Stimulated activated CD4-positive, alpha-beta T cell treated with anti-CD3 and anti-CD28 coated beads, Interleukin-12 subunit alpha, Interleukin-12 subunit beta, amount 100 ng/mL, for 4 hours (primary cell): Measurements from ENCODE around the gene PCA3.
"Not testable (repeated sequence)": the region's sequence is repeated elsewhere in the genome, so short reads cannot be mapped to it uniquely, and the experiment has no call there.

Source experiments
- DNase-seq: peaks from one replicate; pipeline ENCODE4 v3.0.0-alpha.2; 2020

Gene PCA3

DNA sequence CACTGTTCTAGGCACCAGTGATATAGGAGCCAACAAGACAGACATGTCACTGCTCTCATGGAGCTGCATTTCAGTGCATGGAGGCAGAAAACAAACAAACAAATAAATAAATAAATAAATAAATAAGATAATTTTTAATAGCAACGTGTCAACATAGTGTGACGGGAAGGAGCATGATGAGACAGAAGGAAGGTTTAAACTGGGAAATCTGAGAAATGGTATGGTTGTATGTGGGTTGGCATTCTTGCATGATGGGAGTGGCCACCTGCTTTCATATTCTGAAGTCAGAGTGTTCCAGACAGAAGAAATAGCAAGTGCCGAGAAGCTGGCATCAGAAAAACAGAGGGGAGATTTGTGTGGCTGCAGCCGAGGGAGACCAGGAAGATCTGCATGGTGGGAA is at the start of gene PCA3:
Gene PCA3, plus strand, starts transcription at position 301 of the 400 bp plus-strand sequence.
- DNase-seq, result no peak

DNA sequence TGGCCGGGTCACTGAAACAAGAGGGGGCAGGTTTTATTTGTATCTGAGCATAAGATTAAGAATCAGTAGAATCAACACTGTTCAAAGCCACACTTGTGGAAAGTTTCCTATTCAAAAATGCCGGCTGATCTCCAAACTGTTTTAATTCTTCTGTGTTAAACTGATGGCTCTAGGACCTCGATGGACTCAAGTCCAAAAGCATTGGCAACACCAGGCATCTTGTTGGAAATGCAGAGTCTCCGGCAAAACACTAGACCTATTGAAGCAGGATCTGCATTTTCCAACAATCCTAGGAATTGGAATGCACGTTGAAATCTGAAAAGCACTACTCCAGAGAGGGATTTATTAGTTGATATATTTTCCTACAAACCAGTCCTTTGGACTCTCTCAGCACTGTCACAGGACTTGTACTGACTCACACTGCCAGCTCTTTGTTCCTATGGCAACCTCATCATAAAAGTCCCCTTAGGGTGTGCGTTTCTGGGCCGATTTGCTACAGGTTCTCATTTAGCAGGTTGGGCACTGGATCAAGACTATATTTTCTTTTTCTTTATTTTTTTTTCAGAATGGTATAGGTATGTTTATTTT is 48.1 kb upstream of the PCA3 start:
- DNase-seq, result no peak

DNA sequence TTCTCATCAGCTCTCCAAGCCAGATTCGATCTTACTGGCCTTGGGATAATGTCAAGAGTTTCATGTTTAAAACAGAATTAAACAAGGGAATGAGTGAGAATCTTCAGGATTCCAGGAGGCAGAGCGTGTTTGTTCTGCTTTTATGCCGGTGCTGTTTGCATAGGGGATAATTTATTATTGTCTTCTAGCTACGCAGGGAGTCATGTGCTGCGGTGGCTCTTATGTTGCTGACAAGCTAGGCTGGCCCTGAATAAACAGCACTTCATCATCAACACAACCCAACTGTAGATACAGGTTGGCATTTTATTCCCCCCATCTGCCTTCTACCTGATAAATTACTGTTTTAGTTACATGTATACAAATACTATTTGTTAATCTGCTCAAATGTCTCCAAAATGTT is 47.1 kb upstream of the PCA3 start:
- DNase-seq, result no peak

DNA sequence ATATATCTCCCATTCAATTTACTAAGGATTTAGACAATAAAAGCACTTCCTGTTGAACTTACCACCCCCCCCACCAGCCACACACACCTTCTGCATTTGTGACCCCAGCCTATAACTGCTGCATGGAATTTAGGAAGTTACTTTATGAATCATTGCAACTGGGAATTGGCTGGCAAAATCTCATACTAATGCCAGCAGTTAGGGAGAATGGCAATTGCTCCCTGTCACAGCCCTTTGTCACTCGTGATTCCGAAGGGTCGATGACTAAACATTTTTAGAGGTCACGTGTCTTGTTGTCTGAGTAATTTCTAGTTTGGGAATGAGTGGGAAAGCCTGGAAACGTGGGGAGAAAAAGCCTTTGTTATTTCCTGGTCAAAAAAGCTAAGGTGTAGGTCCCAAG is 46.6 kb upstream of the PCA3 start:
- DNase-seq, result no peak

DNA sequence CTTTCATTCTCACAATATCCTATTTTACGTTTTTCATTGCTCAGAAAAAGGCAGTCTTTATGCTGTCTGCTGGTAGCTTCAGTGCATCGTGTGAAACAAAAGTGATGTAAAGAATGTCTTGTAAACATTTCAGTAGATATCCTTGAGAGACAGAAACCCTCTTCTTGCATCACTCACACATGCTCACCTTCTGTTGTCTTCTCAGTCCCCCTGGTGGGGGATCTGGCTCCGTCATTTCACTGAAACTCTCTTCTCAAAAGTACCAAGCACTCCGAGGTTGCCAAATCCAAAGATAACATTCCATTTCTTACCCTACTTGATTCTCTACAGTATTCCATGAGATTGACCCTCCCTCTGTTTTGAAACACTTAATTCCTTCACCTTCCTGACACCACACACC is 46.1 kb upstream of the PCA3 start:
- no peak for DNase-seq

DNA sequence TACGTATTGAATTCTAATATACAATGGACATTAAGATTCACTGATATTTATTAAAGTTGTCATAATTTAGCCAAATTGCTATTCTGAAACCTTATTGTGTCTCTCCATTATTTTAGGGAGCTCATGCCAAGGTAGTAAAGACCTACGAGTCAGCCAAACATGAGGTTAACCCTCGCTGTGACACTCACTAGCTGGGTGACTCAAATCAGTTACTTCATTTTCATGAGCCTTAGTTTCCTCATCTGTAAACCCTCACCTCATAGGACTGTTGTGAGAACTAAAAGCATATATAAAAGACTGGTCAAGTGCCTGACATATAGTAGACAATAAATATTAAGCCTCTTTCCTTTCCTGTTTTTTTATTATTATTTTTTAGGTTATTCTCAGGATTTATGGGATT is 44.0 kb upstream of the PCA3 start:
- DNase-seq, result no peak

DNA sequence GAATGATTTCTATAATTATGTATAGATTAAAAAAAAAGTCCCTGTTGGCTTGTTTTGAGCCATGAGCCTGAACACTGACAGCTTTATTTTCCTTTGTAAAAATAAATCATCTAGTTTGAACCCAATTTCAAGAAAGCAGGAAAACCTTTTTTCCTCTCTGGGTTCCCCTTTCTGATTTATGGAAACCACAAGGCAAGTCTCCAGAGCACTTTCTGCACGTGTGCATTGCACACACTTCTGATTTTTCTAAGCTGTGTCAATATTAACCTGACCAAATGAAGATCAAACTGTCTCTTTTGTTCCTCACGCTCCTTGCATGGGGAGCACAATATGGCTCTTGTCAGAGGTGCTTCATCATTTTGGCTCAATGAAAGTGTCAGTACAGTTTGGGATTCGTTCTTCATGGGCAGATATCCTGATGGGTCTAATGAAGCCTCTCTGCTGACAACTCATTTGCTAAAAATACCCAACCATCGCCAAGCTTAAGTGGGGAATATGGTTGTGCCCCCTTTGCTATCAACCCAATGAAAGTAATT is 39.2 kb upstream of the PCA3 start:
- DNase-seq, result no peak

DNA sequence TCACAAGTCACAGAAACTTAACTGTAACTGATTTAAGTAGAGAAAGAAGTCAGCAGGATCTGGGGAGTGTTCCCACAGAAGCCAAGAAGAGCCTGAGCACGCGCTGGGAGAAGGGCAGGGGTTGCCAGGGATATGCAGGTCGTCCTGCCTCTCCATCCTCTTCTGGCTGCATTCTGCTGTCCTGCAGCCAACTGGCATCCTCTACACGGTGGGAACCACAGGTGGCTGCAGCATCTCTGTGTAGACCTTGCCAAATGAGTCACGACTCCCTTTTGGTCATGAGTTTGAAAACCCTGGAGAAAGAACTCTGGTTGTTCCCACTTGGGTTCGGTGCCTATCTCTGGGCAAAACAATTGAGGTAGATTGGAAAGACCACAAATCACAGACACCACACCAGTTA is 38.4 kb upstream of the PCA3 start:
- no peak for DNase-seq

DNA sequence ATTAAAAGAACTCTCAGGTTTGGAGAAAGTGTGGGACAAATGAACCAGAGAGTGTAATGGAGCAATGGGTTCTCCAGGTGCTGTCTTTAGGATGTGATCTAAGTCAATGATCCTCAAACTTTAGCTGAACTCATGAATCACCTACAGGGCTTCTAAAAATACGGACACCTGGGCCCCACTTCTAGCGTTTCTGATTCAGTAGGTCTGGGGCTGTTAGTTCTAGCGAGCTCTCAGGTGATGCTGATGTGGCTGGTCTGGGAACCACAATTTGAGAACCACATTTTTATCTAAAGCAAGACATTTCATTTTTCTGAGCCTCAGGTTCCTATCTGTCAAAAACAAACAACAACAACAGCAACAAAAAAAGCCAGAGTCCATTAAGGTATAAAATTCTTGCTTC is 35.1 kb upstream of the PCA3 start:
- DNase-seq, result no peak

DNA sequence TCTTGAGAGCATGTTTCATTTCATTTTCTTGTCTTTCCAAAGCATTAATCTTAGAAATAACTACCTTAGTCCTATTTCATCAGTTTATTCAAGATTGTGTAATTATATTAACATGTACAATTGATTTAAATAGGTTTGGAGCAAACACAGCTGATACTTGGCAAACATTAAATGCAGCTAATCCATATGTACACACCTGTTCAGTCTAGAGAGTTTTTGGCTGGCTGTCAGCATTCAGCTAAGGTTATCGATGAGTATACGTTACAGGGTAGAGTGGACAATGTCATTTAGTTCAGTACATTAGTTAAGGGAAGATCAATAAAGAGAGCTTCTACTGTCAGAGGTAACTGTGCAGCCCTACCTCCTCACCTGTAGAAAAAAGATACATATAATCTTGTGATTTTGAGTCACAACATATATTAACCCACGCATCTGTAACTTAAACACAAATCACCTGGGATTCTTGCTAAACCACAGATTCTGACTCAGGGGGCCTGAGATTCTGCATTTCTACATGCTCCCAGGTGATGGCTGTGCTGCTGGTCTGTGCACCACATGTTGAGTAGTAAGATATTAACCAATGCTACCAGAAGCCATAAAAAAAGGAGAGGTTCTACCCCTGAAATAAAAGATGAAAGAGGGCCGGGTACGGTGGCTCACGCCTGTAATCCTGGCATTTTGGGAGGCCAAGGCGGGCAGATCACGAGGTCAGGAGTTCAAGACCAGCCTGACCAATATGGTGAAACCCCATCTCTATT is 34.1 kb upstream of the PCA3 start:
- DNase-seq, result no peak

DNA sequence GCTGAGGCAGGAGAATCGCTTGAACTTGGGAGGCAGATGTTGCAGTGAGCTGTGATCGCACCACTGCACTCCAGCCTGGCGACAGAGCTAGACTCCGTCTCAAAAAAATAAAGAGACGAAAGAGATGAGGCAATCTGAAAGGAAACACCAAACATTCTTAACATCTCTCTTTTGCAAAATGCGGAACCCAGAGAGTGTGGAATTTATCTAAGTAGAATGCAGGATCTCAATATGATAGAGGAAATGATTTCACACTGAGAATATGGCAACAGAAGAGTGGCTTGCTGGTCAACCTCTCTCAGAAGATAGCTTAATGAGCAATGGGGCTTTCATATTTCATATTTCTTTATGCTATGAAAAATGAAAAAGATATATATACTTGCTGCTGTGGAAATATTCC is 33.4 kb upstream of the PCA3 start:
- no peak for DNase-seq

DNA sequence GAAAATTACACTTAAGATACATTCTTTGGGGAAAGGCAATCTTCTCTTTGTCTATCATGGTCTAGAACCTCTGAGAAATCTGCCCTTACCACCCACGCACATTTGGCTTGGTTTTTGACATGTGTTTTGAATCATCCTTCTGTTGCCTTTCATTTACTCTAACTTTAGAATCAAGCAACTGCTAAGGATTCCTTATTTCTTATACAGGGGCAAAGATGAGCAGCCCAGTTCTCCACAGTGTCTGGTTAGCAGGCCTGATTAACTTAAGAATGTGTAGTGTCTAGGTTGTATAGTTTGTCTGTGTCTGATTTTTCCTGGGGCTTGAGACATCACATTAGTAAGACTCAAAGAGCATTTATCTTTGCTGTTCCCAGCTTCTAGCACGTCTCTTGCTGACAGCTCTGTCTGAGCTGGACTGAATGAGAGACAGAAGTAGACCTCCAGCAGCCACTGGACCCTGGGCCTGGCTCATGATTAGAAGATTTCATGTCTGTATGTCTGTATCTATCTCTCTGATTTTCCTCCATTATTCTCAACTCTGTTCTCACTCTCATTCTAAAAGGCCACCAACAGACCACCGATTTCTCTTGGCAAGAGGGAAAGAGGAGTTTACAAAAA is 31.8 kb upstream of the PCA3 start:
- DNase-seq, result no peak

DNA sequence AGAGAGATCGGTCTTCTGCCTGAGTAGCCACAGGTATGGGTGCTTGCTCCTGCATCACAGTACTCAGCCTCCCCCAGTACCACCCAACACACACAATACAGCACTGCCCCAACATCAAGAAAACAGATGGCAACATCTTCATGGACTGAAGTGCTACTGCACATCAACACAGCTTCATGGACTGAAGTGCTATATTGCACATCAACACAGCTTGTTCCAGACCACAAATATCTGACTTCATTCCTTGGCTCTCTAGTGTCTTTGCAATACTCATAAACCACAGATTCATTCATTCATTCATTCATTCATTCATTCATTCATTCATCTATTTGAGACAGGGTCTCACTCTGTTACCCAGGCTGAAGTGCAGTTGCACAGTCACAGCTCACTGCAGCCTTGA is 31.1 kb upstream of the PCA3 start:
- DNase-seq, result no peak

DNA sequence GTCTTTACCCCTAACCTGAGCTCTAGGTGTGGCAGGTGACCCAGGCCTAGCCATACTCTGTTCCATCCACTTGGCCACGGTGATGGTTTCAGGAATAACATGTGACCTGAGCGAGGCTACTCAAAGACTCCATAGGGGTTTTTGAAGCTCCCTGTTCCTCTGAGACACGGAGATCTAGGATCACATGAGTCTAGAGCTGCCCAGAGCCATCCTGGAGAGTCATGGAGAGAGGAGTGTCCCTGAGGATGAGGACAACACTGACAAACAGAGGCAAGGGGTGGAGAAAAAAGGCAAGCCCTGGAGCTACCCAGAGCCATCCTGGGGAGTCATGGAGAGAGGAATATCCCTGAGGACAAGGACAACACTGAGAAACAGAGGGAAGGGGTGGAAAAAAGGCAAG is 29.5 kb upstream of the PCA3 start:
- DNase-seq, result no peak

DNA sequence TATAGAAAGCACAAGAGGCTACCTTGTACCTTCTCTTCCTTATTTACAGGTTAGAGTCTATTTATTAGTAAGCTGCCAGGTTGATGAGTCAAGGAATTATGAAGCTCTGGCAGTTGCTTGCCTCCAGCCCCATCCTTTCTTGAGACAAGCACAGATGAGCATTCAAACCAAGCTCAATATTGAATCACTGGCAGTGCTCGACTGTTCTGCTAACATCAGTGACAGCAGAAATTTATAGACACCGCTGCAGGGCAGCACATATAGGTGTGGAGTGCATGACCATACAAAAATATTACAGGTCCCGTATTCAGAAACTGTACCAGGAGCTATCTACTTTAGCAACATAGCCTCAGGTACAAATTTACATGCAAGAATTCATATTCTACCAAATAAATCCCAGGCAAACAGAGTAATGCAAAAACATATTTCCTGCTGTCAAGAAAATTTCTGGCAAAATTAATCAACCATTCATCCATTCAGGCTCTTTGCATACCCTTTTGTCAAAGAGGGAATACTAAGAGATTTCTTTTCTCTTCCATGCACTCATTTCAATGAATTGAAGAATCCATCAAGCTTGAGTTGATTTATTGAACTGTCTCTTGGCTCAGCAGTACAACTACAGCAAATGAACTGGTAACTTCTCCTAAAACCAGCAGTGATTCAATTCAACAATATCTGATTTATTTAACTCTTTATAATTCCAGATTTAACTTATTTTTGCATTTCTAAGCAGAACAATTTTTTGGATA is 26.9 kb upstream of the PCA3 start:
- no peak for DNase-seq

DNA sequence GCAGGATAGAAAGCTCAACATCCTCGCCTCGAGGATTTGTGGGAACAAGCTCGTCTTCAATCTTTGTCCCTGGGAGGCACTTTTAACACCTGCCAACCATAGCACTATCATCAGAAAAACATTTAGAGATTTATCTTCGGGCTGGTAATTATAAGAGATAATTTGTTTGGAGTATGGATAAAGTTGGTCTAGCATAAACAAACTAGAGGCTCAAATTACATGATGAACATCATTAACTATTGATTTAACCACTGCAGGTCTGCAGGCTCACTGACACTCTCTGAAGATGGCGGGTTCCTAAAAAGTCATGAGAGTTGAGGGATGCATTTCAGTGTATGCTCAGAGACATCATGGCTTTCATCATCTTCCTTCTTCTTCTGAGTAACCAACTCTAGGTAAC is 25.8 kb upstream of the PCA3 start:
- no peak for DNase-seq

DNA sequence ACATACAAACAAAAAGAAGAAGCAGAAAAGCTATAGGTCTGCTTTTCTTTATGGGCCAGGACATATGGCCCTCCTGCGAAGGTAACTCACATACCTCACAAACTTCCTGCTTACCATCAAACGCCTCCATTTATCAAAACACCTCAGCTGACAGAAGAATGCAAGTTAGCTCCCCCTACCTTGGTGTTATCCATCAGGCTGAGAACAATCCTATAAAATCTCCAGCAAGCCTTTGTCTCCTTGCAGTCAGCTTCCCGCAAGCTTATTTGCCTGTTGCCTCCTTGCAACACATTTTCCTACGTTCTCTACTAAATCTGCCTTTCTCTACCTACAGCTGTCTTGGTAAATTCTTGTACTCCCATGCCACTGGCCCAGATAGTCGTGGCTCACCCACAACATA is 22.7 kb upstream of the PCA3 start:
- no peak for DNase-seq

DNA sequence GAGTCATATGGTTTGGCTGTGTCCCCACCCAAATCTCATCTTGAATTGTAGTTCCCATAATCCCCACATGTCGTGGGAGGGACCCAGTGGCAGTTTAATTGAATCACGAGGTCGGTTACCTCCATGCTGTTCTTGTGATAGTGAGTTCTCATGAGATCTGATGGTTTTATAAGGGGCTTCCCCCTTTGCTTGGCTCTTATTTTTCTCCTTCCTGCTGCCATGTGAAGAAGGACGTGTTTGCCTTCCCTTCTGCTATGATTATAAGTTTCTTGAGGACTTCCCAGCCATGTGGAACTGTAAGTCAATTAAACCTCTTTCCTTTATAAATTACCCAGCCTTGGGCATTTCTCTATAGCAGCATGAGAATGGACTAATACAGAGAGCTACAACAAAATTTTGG is 21.3 kb upstream of the PCA3 start:
- not testable (repeated sequence) for DNase-seq

DNA sequence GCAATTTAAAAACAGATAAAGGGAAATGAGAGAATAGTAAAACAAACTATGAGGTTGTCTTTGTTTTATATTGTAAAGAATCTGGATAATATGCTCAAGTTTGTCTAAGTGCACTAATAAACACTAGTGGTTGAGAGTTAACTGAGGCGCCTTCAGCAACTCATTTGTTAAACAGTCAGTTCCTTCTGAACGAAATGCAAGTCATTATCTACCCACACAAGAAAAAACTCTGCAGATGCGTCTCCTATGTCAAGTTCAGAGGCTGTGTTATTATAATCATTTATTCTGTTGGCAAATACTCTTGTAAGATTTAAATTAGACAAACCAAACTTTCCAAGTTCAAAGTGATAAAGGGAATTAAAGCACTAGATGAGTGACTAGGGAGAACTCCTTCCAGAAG is 20.3 kb upstream of the PCA3 start:
- no peak for DNase-seq

DNA sequence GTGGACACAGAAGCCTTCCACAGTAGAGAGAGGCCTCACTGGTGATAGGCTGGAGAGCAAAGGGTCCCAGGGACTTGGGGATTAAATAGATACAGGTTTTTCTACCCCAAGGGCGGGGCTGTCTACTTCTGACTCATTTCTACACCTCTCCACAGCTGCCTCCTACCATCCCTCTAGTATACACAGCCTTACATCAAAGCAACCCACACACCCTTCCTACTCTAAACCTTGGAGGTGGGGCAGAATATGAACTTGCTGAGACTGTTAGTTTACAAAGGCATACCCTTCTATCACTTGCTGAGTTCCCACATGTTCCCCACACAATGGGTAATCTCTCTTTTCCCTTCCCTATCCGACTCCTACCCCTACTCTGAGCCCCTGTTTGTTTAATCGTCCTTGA is 19.9 kb upstream of the PCA3 start:
- DNase-seq, result no peak

DNA sequence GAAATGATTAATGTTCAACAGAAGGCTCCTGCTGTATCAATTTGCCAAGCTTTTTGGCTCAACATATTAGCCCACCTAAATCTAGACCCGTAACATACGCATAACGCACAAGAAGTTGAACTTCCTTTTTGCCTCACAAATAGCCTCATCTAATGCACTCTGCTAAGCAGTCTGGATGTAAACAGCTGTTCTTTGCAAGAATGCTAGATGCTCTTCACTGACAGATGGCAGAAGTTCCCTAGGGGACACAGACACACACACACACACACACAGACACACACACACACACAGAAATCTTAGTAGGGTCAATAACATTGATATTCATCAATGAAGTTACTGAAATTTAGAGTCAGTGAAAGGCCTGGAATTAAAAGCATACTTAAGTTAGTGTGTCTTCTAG is 13.2 kb upstream of the PCA3 start:
- DNase-seq, result no peak

DNA sequence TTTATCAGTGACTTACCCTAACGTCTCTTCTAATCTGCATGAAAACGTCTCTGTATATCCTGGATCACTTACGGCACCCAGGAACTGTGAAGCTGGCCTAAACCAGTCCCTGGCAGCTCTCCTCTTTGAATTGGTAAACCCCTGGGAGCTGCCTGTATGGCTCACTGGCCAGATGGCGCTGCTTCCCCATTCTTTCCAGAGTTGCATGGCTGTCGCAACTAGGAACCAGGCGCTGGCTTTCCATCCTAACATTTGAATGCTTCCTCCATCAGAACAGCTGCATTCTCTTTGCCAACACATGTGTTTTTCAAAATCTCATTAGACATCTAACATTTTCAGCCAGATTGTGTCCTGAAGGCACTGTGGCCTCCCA is 8.0 kb upstream of the PCA3 start:
- DNase-seq, result no peak

DNA sequence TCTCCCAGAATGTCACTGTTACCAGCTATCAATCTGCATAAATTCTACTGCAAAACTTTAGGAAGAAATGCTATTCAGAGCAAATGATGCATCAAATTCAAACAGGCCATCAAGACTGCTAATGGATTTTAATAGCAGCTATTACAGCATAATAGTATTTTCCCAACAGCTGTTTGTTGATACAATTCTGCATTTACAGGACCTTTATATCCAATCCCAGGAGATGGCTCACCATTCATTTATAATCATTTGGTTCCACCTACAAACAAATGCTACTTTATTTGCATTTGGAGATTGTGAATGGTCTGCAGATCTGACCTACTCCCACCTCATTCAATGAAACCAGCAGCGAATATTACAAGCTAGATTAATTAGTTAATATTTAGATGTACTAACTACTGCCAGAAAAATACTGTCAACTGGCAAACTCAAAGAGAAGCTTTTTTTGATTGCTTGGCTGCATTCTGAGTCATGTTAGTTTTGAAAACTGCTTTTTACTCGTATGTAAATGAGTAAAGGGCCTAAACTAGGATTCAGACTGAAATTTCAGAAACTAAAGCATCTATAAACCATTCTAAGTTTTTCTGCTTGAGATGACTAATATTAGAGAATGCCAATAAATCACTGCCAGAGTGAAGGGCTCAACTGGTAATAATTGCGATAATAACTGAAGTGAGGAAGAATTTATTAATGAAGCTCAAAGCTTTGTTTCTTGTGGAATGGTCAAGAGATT is 7.1 kb upstream of the PCA3 start:
- no peak for DNase-seq
